Activated CD8-positive, alpha-beta T cell treated with anti-CD3 and anti-CD28 coated beads for 36 hours (primary cell): Measurements from ENCODE around the gene CAT. TPM values are rescaled to one million over a fixed set of nuclear protein-coding genes. Genes with fewer than 3 reads are reported as not detected.

Experiments used
- ATAC-seq: fragments of 200-7000 bp; cut with Tn5 transposase; one replicate; pipeline ENCODE4 v1.10.0; 2021; ENCODE audit warnings: mild to moderate bottlenecking, moderate library complexity
- CTCF ChIA-PET: fragments of 350-600 bp; sonication (Branson Sonifier 250); formaldehyde crosslinking; loops from one replicate; lab custom pipeline; 2021; ENCODE audit warnings: antibody characterized with exemption; lab: Charles Lee
- POLR2A ChIA-PET: fragments of 350-600 bp; sonication (Branson Sonifier 250); formaldehyde crosslinking; loops from one replicate; lab custom pipeline; 2021; ENCODE audit warnings: antibody characterized with exemption; lab: Charles Lee
- DNase-seq: peaks from one replicate; pipeline ENCODE4 v3.0.0-alpha.2; 2020
- H3K27ac Mint-ChIP-seq: one replicate; pipeline ENCODE4 v1.8.0; 2021; ENCODE audit warnings: mild to moderate bottlenecking, mixed read lengths
- H3K27me3 Mint-ChIP-seq: one replicate; pipeline ENCODE4 v1.8.0; 2021; ENCODE audit warnings: mixed read lengths
- H3K36me3 Mint-ChIP-seq: one replicate; pipeline ENCODE4 v1.8.0; 2021; ENCODE audit warnings: low read depth, mixed read lengths
- H3K4me1 Mint-ChIP-seq: one replicate; pipeline ENCODE4 v1.8.0; 2021; ENCODE audit warnings: low read depth, mixed read lengths
- H3K4me3 Mint-ChIP-seq: one replicate; pipeline ENCODE4 v1.8.0; 2021; ENCODE audit warnings: mild to moderate bottlenecking, moderate library complexity, mixed read lengths
- H3K9me3 Mint-ChIP-seq: one replicate; pipeline ENCODE4 v1.8.0; 2021; ENCODE audit warnings: mixed read lengths
- CTCF ChIP-seq: fragments of 200-600 bp; IDR thresholded peaks from one replicate; pipeline ENCODE4 v1.8.0; 2022; ENCODE audit warnings: antibody characterized with exemption, mild to moderate bottlenecking
- intact Hi-C: fragments of 100-400 bp; cut with micrococcal nuclease; formaldehyde crosslinking; loops from one replicate; pipeline ENCODE4 v1.10.0; 2022
- total RNA-seq, 2 experiments: library from RNA; stranded (reverse); gene quantifications; one replicate each; pipeline ENCODE4 v1.2.3, GENCODE V29; 2021

CAT gene
- total RNA-seq, 2 experiments from 2014 or later, result 23.9 to 24.8 TPM

DNA sequence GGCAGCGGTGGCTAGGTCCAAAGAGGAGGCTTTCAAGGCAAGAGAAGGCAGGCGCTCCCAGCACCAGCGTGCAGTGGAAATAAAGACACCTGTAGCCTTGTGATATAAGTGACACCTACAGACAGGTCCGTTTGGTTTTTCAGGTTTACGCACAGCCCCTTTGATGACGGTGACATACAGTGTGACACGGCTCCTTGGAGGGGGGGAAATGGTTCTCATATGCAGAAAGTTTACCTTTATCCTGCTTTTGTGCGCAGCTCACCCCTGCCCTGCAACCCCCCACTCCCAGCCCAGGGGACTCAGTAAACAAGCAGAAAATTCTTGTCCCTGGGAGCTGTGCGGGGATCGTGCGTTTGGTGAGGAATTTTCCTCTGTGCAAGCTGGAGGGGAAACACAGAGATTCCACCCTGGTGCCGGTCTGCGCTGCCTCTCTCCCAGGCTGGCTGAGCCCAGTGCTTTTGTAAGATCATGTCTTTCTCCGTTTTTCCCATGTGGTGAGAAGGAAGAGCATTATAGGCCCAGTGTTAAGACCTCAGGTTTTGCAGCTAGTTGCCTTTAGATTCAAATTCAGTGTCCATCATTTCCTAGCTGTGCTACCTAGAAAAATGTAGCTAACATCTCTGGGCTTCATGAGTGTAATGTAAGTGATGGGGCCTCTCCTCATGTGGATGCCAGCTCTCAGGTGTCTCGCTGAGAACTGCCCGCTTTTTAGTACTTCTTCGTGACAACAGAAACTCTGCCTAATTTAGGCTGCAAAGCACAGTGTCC, 75.1 kb downstream of the CAT start, which contains the start of gene ELF5:
Gene ELF5, minus strand, starts transcription at position 113 of the 768 bp plus-strand sequence. CDS start 8,045 bp downstream, outside the sequence.
- peaks cover 1% of the 10 kb centered on the region for H3K27me3 Mint-ChIP-seq

GRCh38 chr11:34514597-34514996, 75.9 kb downstream of the CAT start:
- no peaks in the 10 kb centered on the region for H3K4me1 Mint-ChIP-seq
- ChIA-PET POLR2A (no interaction called here), CTCF (interaction anchor here (0.6 to 1.5 kb wide), 3 partner anchors 13 to 22 kb away, joined by 3 to 5 read pairs (median 5); no protein-coding TSS in a partner anchor)
- DNase-seq (no peak), ATAC-seq (no peak)
- H3K36me3 Mint-ChIP-seq, result no peaks in the 10 kb centered on the region
- intact Hi-C loops, result no loop called here
- peaks cover 1% of the 10 kb centered on the region for H3K27me3 Mint-ChIP-seq
- no peak overlapping the region for H3K27ac Mint-ChIP-seq
- H3K4me3 Mint-ChIP-seq, result no peak overlapping the region
- no peaks in the 10 kb centered on the region for H3K9me3 Mint-ChIP-seq
- no peak for TF ChIP-seq CTCF

More for the DNA sequence above, 75.1 kb downstream of the CAT start, which contains the start of gene ELF5:
- Mint-ChIP-seq H3K27ac (no peak within 1 kb of the TSS), H3K36me3 (no peaks in the 10 kb centered on the region), H3K4me3 (no peak within 1 kb of the TSS), H3K9me3 (no peaks in the 10 kb centered on the region), H3K4me1 (no peaks in the 10 kb centered on the region)
- ATAC-seq (no peak), DNase-seq (no peak)
- TF ChIP-seq CTCF, result no peak
- CTCF ChIA-PET, result interaction anchor here (0.9 to 2.1 kb wide), 15 partner anchors 10 to 971 kb away, joined by 3 to 20 read pairs (median 5); no protein-coding TSS in a partner anchor
- intact Hi-C loops, result no loop called here
- POLR2A ChIA-PET, result no interaction called here

- ATAC-seq (no peak), DNase-seq (no peak)
- no peak overlapping the region for H3K4me3 Mint-ChIP-seq
- peaks cover 1% of the 10 kb centered on the region for H3K27me3 Mint-ChIP-seq
- H3K4me1 Mint-ChIP-seq, result no peaks in the 10 kb centered on the region
- TF ChIP-seq CTCF, result no peak
- H3K27ac Mint-ChIP-seq, result no peak overlapping the region
- ChIA-PET CTCF (no interaction called here), POLR2A (no interaction called here)
- no peaks in the 10 kb centered on the region for H3K36me3 Mint-ChIP-seq
- intact Hi-C loops, result no loop called here
- H3K9me3 Mint-ChIP-seq, result no peaks in the 10 kb centered on the region
Measured at GRCh38 chr11:34516247-34517040, 77.7 kb downstream of the CAT start.

GRCh38 chr11:34519595-34520235, 81.0 kb downstream of the CAT start:
- POLR2A ChIA-PET, result no interaction called here
- Mint-ChIP-seq H3K4me1 (no peaks in the 10 kb centered on the region), H3K27me3 (peaks cover 1% of the 10 kb centered on the region), H3K4me3 (no peak overlapping the region), H3K27ac (no peak overlapping the region), H3K36me3 (no peaks in the 10 kb centered on the region), H3K9me3 (no peaks in the 10 kb centered on the region)
- intact Hi-C loops, result no loop called here
- ATAC-seq, result no peak
- CTCF ChIA-PET, result interaction anchor here (0.7 to 0.9 kb wide), 2 partner anchors 27 to 345 kb away, joined by 3 read pairs; no protein-coding TSS in a partner anchor
- DNase-seq, result no peak
- no peak for TF ChIP-seq CTCF
